GM21360 (cell line): ENCODE data around the gene UQCRFS1.

Source experiments
- ATAC-seq: cut with Tn5 transposase; IDR thresholded peaks from one replicate; pipeline ENCODE4 v1.9.1; 2021; ENCODE audit warnings: mild to moderate bottlenecking, moderate library complexity; ENCODE audit not compliant: unreplicated experiment

Gene UQCRFS1

GRCh38 chr19:29170554-29170953 is 42.4 kb downstream of the UQCRFS1 start:
- no peak for ATAC-seq

- no peak for ATAC-seq
Measured at GRCh38 chr19:29162694-29163093, 50.3 kb downstream of the UQCRFS1 start.

DNA sequence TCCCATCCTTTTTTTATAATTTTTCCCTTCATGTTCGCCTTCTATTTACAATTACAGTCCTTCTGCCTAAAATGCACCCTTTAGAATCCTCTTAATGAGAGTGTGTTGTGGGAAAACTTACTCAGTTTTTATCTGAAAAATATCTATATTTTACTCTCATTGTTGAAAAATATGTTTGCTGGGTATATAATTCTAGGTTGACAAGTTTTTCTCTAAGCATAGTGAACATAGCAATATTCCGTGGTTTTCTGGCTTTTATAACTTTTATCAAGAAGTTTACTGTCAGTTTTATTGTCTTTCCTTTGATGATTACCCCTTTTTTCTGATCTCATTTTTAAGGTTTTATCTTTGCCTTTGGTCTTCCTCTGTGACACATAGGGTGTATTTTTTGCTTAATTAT is 57.3 kb downstream of the UQCRFS1 start:
- ATAC-seq: no peak
